H1 (cell line): Measurements from ENCODE around the gene ELFN1. TPM values are rescaled to one million over a fixed set of nuclear protein-coding genes. Genes with fewer than 3 reads are reported as not detected.

Experiments
- CTCF ChIA-PET: fragments of 300-600 bp; sonication (Branson Sonifier 250); formaldehyde crosslinking; loops from one replicate; lab custom pipeline; 2021; ENCODE audit not compliant: partially characterized antibody; lab: Charles Lee
- POLR2A ChIA-PET: fragments of 300-600 bp; sonication (Branson Sonifier 250); formaldehyde crosslinking; loops from one replicate; lab custom pipeline; 2021; ENCODE audit warnings: inconsistent platforms; ENCODE audit not compliant: partially characterized antibody; lab: Charles Lee
- DNase-seq, 2 experiments: peaks; one replicate each; pipeline versions ENCODE4 v3.0.0 to v3.0.0-alpha.2; 2010 to 2022; ENCODE audit warnings: low spot score in 2 of 2, low read depth in 1 of 2, mixed read lengths in 1 of 2
- FAIRE-seq: peaks from 2 replicates; lab custom pipeline; 2011; peaks lifted over from hg19 to GRCh38; lab: Jason Lieb, UNC
- H2AFZ ChIP-seq: 2 replicates; pipeline ENCODE4 v1.8.1; 2012; ENCODE audit warnings: low read length, inconsistent platforms
- H2AK5ac ChIP-seq: 2 replicates; pipeline ENCODE4 v1.6.1; 2013; ENCODE audit warnings: low read depth, low read length
- H2BK120ac ChIP-seq: replicated peaks from 2 replicates; pipeline ENCODE3; 2013; ENCODE audit warnings: low read depth, low read length, inconsistent platforms
- H2BK12ac ChIP-seq: 2 replicates; pipeline ENCODE4 v1.6.1; 2013; ENCODE audit warnings: low read depth, low read length
- H2BK15ac ChIP-seq: 2 replicates; pipeline ENCODE4 v1.6.1; 2013; ENCODE audit warnings: low read length
- H2BK20ac ChIP-seq: 2 replicates; pipeline ENCODE4 v1.6.1; 2013; ENCODE audit warnings: low read length
- H2BK5ac ChIP-seq: 2 replicates; pipeline ENCODE4 v1.6.1; 2013; ENCODE audit warnings: low read depth, low read length
- H3K14ac ChIP-seq: 2 replicates; pipeline ENCODE4 v1.6.1; 2013; ENCODE audit warnings: inconsistent platforms; ENCODE audit not compliant: insufficient read length
- H3K18ac ChIP-seq: 2 replicates; pipeline ENCODE4 v1.6.1; 2013; ENCODE audit warnings: low read length; ENCODE audit errors: extremely low read depth
- H3K23ac ChIP-seq: 2 replicates; pipeline ENCODE4 v1.6.1; 2013; ENCODE audit warnings: inconsistent platforms; ENCODE audit not compliant: insufficient read length
- H3K23me2 ChIP-seq: 2 replicates; pipeline ENCODE4 v1.6.1; 2013; ENCODE audit warnings: low read depth, low read length
- H3K27ac ChIP-seq: 2 replicates; pipeline ENCODE4 v1.6.1; 2011; ENCODE audit warnings: low read depth, low read length, inconsistent platforms
- H3K27me3 ChIP-seq, 4 experiments: replicated peaks in 1 of 4; 1 replicate in 1 of 4; 2 replicates in 3 of 4; pipeline versions ENCODE4 v1.6.1 to v1.8.1; 2011 to 2013; ENCODE audit warnings: low read length in 3 of 4, mild to moderate bottlenecking in 3 of 4, inconsistent platforms in 2 of 4, mixed read lengths in 2 of 4, moderate library complexity in 1 of 4; ENCODE audit not compliant: control insufficient read depth in 3 of 4, insufficient read depth in 3 of 4; ENCODE audit errors: extremely low read depth in 1 of 4
- H3K36me3 ChIP-seq, 4 experiments: 2 replicates each; pipeline versions ENCODE4 v1.6.1 to v1.8.1; 2011 to 2013; ENCODE audit warnings: mild to moderate bottlenecking in 4 of 4, low read length in 3 of 4, moderate library complexity in 2 of 4, control low read depth in 1 of 4, inconsistent platforms in 1 of 4; ENCODE audit not compliant: insufficient read depth in 4 of 4, control insufficient read depth in 2 of 4
- H3K4ac ChIP-seq: replicated peaks from 2 replicates; pipeline ENCODE3; 2013; ENCODE audit warnings: low read length, low read depth, mixed read lengths, inconsistent platforms; ENCODE audit not compliant: insufficient read length
- H3K4me1 ChIP-seq, 4 experiments: replicated peaks in 1 of 4; 1 replicate in 1 of 4; 2 replicates in 3 of 4; pipeline versions ENCODE4 v1.6.1 to v1.8.1; 2011 to 2013; ENCODE audit warnings: low read length in 3 of 4, inconsistent platforms in 2 of 4, mixed read lengths in 1 of 4; ENCODE audit not compliant: insufficient read depth in 4 of 4, control insufficient read depth in 3 of 4
- H3K4me2 ChIP-seq, 2 experiments: 2 replicates each; pipeline versions ENCODE4 v1.6.1 to v1.8.1; 2011 to 2013; ENCODE audit warnings: low read depth in 2 of 2, low read length in 2 of 2, control low read depth in 1 of 2, inconsistent platforms in 1 of 2, mild to moderate bottlenecking in 1 of 2; ENCODE audit not compliant: insufficient read depth in 1 of 2
- H3K4me3 ChIP-seq, 4 experiments: fragments of 200-600, 300-600 bp in 1 of 4; sonication (generic), shearing (Covaris generic), sonication (Bioruptor Twin) in 1 of 4; 2 replicates each; pipeline versions ENCODE4 v1.5.1 to v1.8.1; 2011 to 2016; ENCODE audit warnings: low read length in 4 of 4, low read depth in 3 of 4, control low read depth in 2 of 4, inconsistent platforms in 2 of 4, mild to moderate bottlenecking in 2 of 4, mixed read lengths in 1 of 4, moderate library complexity in 1 of 4; ENCODE audit not compliant: insufficient read depth in 2 of 4; ENCODE audit errors: extremely low read depth in 1 of 4
- H3K56ac ChIP-seq: replicated peaks from 2 replicates; pipeline ENCODE3; 2013; ENCODE audit warnings: low read depth, mild to moderate bottlenecking, mixed read lengths, low read length, inconsistent platforms; ENCODE audit not compliant: insufficient read length
- H3K79me1 ChIP-seq: 2 replicates; pipeline ENCODE4 v1.6.1; 2013; ENCODE audit warnings: low read depth, low read length, control low read depth
- H3K79me2 ChIP-seq, 2 experiments: 2 replicates each; pipeline versions ENCODE4 v1.6.1 to v1.8.1; 2012 to 2013; ENCODE audit warnings: low read length in 2 of 2, mild to moderate bottlenecking in 2 of 2, inconsistent platforms in 1 of 2; ENCODE audit not compliant: insufficient read depth in 2 of 2, control insufficient read depth in 1 of 2
- H3K9ac ChIP-seq, 4 experiments: replicated peaks in 1 of 4; 1 replicate in 1 of 4; 2 replicates in 3 of 4; pipeline versions ENCODE4 v1.6.1 to v1.8.1; 2011 to 2013; ENCODE audit warnings: low read depth in 3 of 4, low read length in 3 of 4, control low read depth in 2 of 4, mild to moderate bottlenecking in 2 of 4, moderate library complexity in 2 of 4, inconsistent platforms in 1 of 4; ENCODE audit errors: extremely low read depth in 1 of 4
- H3K9me3 ChIP-seq, 2 experiments: 2 replicates each; pipeline versions ENCODE4 v1.6.1 to v1.8.1; 2012 to 2013; ENCODE audit warnings: mild to moderate bottlenecking in 2 of 2, moderate library complexity in 2 of 2, control low read depth in 1 of 2, inconsistent platforms in 1 of 2, low read depth in 1 of 2, low read length in 1 of 2, mixed read lengths in 1 of 2; ENCODE audit not compliant: insufficient read depth in 2 of 2
- H4K20me1 ChIP-seq, 2 experiments: replicated peaks in 1 of 2; 2 replicates each; pipeline versions ENCODE3 to v1.8.1; 2011 to 2013; ENCODE audit warnings: inconsistent platforms in 2 of 2, low read length in 2 of 2, mild to moderate bottlenecking in 1 of 2; ENCODE audit not compliant: insufficient read depth in 2 of 2, control insufficient read depth in 1 of 2
- H4K5ac ChIP-seq: 2 replicates; pipeline ENCODE4 v1.6.1; 2013; ENCODE audit warnings: low read length, low read depth, mixed read lengths, inconsistent platforms; ENCODE audit not compliant: insufficient read length
- H4K8ac ChIP-seq: 2 replicates; pipeline ENCODE4 v1.8.0; 2013; ENCODE audit warnings: mild to moderate bottlenecking, moderate library complexity, low read length, inconsistent platforms; ENCODE audit not compliant: insufficient read depth; ENCODE audit errors: extremely low read depth
- H4K91ac ChIP-seq: replicated peaks from 2 replicates; pipeline ENCODE3; 2013; ENCODE audit warnings: low read length, mixed read lengths, inconsistent platforms; ENCODE audit not compliant: insufficient read length
- CBX8 ChIP-seq: fragments of 300-800, 300-1000 bp; sonication (generic); IDR thresholded peaks from 2 replicates; pipeline ENCODE4 v1.7.1; 2016; ENCODE audit warnings: low read depth, low read length, borderline replicate concordance
- EGR1 ChIP-seq: IDR thresholded peaks from 2 replicates; pipeline ENCODE4 v1.6.1; 2011; ENCODE audit warnings: low read depth, low read length, borderline replicate concordance
- EP300 ChIP-seq, 2 experiments: IDR thresholded peaks; 1 replicate in 1 of 2; 2 replicates in 1 of 2; pipeline ENCODE4 v1.6.1; 2011 to 2012; ENCODE audit warnings: low read depth in 2 of 2, low read length in 2 of 2, mild to moderate bottlenecking in 2 of 2, borderline replicate concordance in 1 of 2, inconsistent platforms in 1 of 2, moderate library complexity in 1 of 2
- EZH2 ChIP-seq: fragments of 200-600 bp; sonication (generic); IDR thresholded peaks from 2 replicates; pipeline ENCODE4 v1.7.1; 2012; ENCODE audit warnings: low read depth, mild to moderate bottlenecking, moderate library complexity, low read length, inconsistent platforms; ENCODE audit not compliant: severe bottlenecking
- FOSL1 ChIP-seq: IDR thresholded peaks from 2 replicates; pipeline ENCODE4 v1.6.1; 2011; ENCODE audit warnings: mild to moderate bottlenecking, low read depth, low read length, moderate library complexity; ENCODE audit not compliant: insufficient read depth
- TCF12 ChIP-seq: IDR thresholded peaks from 2 replicates; pipeline ENCODE4 v1.6.1; 2011; ENCODE audit warnings: low read depth, mild to moderate bottlenecking, low read length
- TEAD4 ChIP-seq: IDR thresholded peaks from 2 replicates; pipeline ENCODE4 v1.6.1; 2012; ENCODE audit warnings: low read depth, low read length, inconsistent platforms, mixed read lengths
- WGBS, 2 experiments: shearing (Covaris generic) in 1 of 2; methylation state at CpG; one replicate each; pipeline versions ENCODE4 v1.1.6 to v1.1.7; 2013 to 2015; ENCODE audit warnings: low lambda C conversion rate in 2 of 2, mixed read lengths in 2 of 2, inconsistent platforms in 1 of 2, low coverage in 1 of 2, missing lambda C conversion rate in 1 of 2; ENCODE audit not compliant: insufficient replicate concordance in 2 of 2, insufficient coverage in 1 of 2, insufficient read length in 1 of 2; ENCODE audit errors: extremely low coverage in 1 of 2, missing lambda C conversion rate in 1 of 2; 5-methylcytosine and 5-hydroxymethylcytosine counted together
- polyA plus RNA-seq, 7 experiments: library from polyadenylated mRNA; depleted of rRNA in 3 of 7; stranded (reverse) in 5 of 7; unstranded in 2 of 7; fragments of >200 nt in 5 of 7; fragments of 200-250 nt in 2 of 7; gene quantifications; 1 replicate in 5 of 7; 2 replicates in 1 of 7; 4 replicates in 1 of 7; pipeline versions ENCODE4 v1.2.1 to v1.2.3, GENCODE V29; 2011 to 2013; ENCODE audit warnings: missing spikeins in 2 of 7, mixed read lengths in 2 of 7
- total RNA-seq: library from RNA; stranded (reverse); fragmentation: NEBNext Ultra II Directional; extraction: Animal tissue kit (Norgen Biotek cat#: 25700); gene quantifications from 2 replicates; pipeline ENCODE4 v1.2.1, GENCODE V29; 2021
- TF ChIP-seq, protein P1 (sequence below): IDR thresholded peaks from 2 replicates; pipeline ENCODE4 v1.6.1; 2011; ENCODE audit warnings: low read length, improper control_type of control experiment
- TF ChIP-seq, protein P2 (sequence below): IDR thresholded peaks from 2 replicates; pipeline ENCODE4 v1.6.1; 2012; ENCODE audit warnings: inconsistent platforms

Gene ELFN1
- total and polyA plus RNA-seq, 2 of the 8 experiments (the other 6 are each of a cell fraction or from before 2014, with no cell fraction given): 2.0 to 4.5 TPM

DNA sequence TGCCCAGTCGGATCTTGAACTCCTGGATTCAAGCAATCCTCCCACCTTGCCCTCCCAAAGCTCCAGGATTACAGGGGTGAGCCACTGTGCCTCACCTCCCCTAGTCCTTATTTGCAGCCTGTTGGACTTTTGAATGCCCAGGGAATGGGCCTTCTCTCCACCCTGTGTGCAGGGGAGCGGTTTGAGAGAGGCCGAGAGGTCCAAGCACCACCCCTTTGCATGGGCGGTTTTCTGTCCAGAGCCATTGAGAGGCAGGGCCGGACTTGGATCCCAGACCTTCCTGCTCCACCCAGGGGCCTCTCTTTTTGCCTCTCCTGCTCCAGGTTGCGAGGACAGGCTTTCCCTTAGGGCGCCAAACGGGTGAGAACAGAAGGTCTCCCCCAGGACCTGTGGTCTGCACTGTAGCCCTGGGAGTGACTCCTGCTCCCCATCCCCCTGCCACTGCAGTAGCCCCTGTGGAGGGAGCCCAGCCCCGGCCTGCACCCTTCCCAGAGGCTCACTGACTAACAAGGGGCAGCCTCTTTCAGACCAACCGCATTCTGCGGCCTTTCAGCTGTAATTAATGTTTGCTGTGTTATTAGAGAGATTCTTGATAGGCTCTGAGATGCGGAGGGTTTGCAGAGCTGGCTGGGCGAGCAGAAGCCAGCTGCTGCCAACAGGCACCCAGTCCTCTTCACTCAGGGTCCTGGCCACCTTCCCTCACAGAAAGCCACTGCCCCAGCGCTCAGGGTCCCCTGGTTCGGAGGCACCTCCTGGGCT lies 57.9 kb downstream of the ELFN1 start:
- Histone ChIP-seq H3K23ac (no peak overlapping the region), H2BK12ac (no peak overlapping the region), H4K5ac (no peak overlapping the region), H3K23me2 (peaks cover 1% of the 10 kb centered on the region; the same call in 1 of the 2 replicates), H3K27ac (no peak overlapping the region), H3K36me3 (no peaks in the 10 kb centered on the region), H3K79me2 (no peaks in the 10 kb centered on the region), H2BK5ac (no peak overlapping the region), H4K91ac (no peak overlapping the region), H3K4me3 (no peak overlapping the region), H3K14ac (no peak overlapping the region), H3K27me3 (no peaks in the 10 kb centered on the region), H2BK120ac (no peak overlapping the region), H2BK20ac (no peak overlapping the region), H2AK5ac (no peak overlapping the region), H3K9ac (no peak overlapping the region), H3K4me1 (peaks cover 0 to 8% (median 5%) of the 10 kb centered on the region in 4 experiments; a peak in 5 of 7 replicates), H3K4me2 (no peak overlapping the region), H3K4ac (no peak overlapping the region), H3K18ac (no peak overlapping the region; the same call in 1 of the 2 replicates), H3K56ac (no peak overlapping the region), H2BK15ac (no peak overlapping the region), H4K20me1 (peaks cover 0 to 2% of the 10 kb centered on the region in 2 experiments), H3K79me1 (peaks cover 2% of the 10 kb centered on the region; the same call in 1 of the 2 replicates), H3K9me3 (peaks cover 0 to 14% of the 10 kb centered on the region in 2 experiments; a peak in 3 of 4 replicates), H4K8ac (no peak overlapping the region), H2AFZ (no peak overlapping the region)
- POLR2A ChIA-PET: no interaction called here
- FAIRE-seq (no peak), DNase-seq (no peak)
- CTCF ChIA-PET: interaction anchor here (0.6 to 1.5 kb wide), 4 partner anchors 13 to 69 kb away, joined by 4 to 5 read pairs (median 4); no protein-coding TSS in a partner anchor
- WGBS, 2 experiments: 85% methylated on average over 15 of the region's 15 CpGs; no CpG with 5 or more reads in 1 of the 2 experiments
- TF ChIP-seq, protein P1, sequence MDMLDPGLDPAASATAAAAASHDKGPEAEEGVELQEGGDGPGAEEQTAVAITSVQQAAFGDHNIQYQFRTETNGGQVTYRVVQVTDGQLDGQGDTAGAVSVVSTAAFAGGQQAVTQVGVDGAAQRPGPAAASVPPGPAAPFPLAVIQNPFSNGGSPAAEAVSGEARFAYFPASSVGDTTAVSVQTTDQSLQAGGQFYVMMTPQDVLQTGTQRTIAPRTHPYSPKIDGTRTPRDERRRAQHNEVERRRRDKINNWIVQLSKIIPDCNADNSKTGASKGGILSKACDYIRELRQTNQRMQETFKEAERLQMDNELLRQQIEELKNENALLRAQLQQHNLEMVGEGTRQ: no peak
- TF ChIP-seq EZH2: no peak
- no peak for TF ChIP-seq EGR1
- TF ChIP-seq, protein P2, sequence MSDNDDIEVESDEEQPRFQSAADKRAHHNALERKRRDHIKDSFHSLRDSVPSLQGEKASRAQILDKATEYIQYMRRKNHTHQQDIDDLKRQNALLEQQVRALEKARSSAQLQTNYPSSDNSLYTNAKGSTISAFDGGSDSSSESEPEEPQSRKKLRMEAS: no peak
- no peak for TF ChIP-seq EP300 (IDR thresholded peaks at IDR 0.05; ENCODE audit: borderline replicate concordance in 1 of 2, low read depth in 2 of 2, low read length in 2 of 2)
- TF ChIP-seq TEAD4: no peak
- no peak for TF ChIP-seq TCF12
- no peak for TF ChIP-seq FOSL1
- TF ChIP-seq CBX8: no peak
